ENCODE data around the gene AAK1.
A peak's percentile ranks its signal among the peaks of the same experiment; 100 is the strongest.
"Not testable (repeated sequence)": the region's sequence is repeated elsewhere in the genome, so short reads cannot be mapped to it uniquely, and the experiment has no call there.

The AAK1 gene

GRCh38 chr2:69452687-69453086 lies 190.9 kb downstream of the AAK1 start:
- no peak for DNase-seq (ENCODE audit: low read depth)

GRCh38 chr2:69450735-69451416 lies 192.7 kb downstream of the AAK1 start:
- no peak for DNase-seq (ENCODE audit: low read depth)

- DNase-seq (ENCODE audit: low read depth): peak; percentile 9
These were observed 193.6 kb downstream of the AAK1 start for GRCh38 chr2:69449906-69450305.

GRCh38 chr2:69443673-69444072 lies 199.9 kb downstream of the AAK1 start:
- not testable (repeated sequence) for DNase-seq (ENCODE audit: low read depth)

GRCh38 chr2:69439499-69439898 lies 204.0 kb downstream of the AAK1 start:
- DNase-seq (ENCODE audit: low read depth): not testable (repeated sequence)

- DNase-seq (ENCODE audit: low read depth): no peak
These were observed 205.0 kb downstream of the AAK1 start for GRCh38 chr2:69438580-69438979.

GRCh38 chr2:69437751-69438154 lies 205.8 kb downstream of the AAK1 start:
- peak; percentile 44 for DNase-seq (ENCODE audit: low read depth)

GRCh38 chr2:69436938-69437750 lies 206.4 kb downstream of the AAK1 start, which contains the start of gene NFU1:
NFU1 (minus strand) TSS chr2:69437435; CDS start chr2:69437422, 13 bp downstream.
- DNase-seq (ENCODE audit: low read depth): peak; percentile 92

- no peak for DNase-seq (ENCODE audit: low read depth)
These were observed 207.0 kb downstream of the AAK1 start for GRCh38 chr2:69436596-69436937.

- DNase-seq (ENCODE audit: low read depth): no peak
These were observed 208.8 kb downstream of the AAK1 start for GRCh38 chr2:69434753-69435152.

- no peak for DNase-seq (ENCODE audit: low read depth)
These were observed 213.9 kb downstream of the AAK1 start for GRCh38 chr2:69429491-69430183.

GRCh38 chr2:69428981-69429380 lies 214.6 kb downstream of the AAK1 start:
- no peak for DNase-seq (ENCODE audit: low read depth)

- no peak for DNase-seq (ENCODE audit: low read depth)
These were observed 219.1 kb downstream of the AAK1 start for GRCh38 chr2:69424419-69424818.

GRCh38 chr2:69422198-69422597 lies 221.3 kb downstream of the AAK1 start:
- DNase-seq (ENCODE audit: low read depth): no peak

- not testable (repeated sequence) for DNase-seq (ENCODE audit: low read depth)
These were observed 224.4 kb downstream of the AAK1 start for GRCh38 chr2:69419111-69419510.

- no peak for DNase-seq (ENCODE audit: low read depth)
These were observed 227.4 kb downstream of the AAK1 start for GRCh38 chr2:69416147-69416546.

Data from stromal cell of bone marrow (primary cell).